ENCODE results near the gene ADAMTS2.

The ADAMTS2 gene

DNA sequence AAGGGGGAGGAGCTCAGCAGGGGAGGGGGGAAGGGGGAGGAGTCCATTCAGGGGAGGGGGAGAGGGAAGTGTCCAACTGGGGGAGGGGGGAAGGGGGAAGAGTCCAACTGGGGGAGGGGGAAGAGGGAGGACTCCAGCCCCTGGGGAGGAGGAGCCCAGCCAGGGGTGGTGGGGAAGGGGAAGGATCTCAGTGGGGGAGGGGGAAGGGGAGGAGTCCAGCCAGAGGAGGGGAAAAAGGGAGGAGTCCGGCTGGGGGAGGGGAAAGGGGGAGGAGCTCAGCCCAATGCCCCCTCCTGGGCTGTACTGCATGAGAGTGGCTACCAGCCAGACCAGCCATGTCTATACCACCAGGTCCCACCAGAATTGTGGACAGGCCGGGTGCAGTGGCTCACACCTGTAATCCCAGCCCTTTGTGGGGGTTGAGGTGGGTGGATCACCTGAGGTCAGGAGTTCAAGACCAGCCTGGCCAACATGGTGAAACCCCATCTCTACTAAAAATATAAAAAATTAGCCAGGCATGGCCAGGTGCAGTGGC, 30.6 kb upstream of the ADAMTS2 start:
- no peaks in the 10 kb centered on the region for H3K9me2 ChIP-seq (ENCODE audit: low read depth, low read length)
- no peak overlapping the region for H3K9ac ChIP-seq (ENCODE audit: low read length)
- H3K36me3 ChIP-seq (ENCODE audit: insufficient read depth, low read length), result no peaks in the 10 kb centered on the region
- H3K27me3 ChIP-seq (ENCODE audit: insufficient read depth, low read length), result peaks cover 5% of the 10 kb centered on the region; the same call in 1 of the 2 replicates
- H4K20me1 ChIP-seq (ENCODE audit: insufficient read depth, low read length), result no peaks in the 10 kb centered on the region
- no peak overlapping the region for H3K27ac ChIP-seq (ENCODE audit: low read depth, low read length, poor library complexity, severe bottlenecking)
- H3K79me2 ChIP-seq (ENCODE audit: insufficient read depth, low read length), result no peaks in the 10 kb centered on the region
- H3K9me3 ChIP-seq (ENCODE audit: low read length), result no peaks in the 10 kb centered on the region
- H3K4me1 ChIP-seq (ENCODE audit: insufficient read depth, low read length, severe bottlenecking), result no peaks in the 10 kb centered on the region
- no peak for TF ChIP-seq EZH2 (IDR thresholded peaks at IDR 0.05; ENCODE audit: borderline replicate concordance, low read length)
- TF ChIP-seq, protein P1, sequence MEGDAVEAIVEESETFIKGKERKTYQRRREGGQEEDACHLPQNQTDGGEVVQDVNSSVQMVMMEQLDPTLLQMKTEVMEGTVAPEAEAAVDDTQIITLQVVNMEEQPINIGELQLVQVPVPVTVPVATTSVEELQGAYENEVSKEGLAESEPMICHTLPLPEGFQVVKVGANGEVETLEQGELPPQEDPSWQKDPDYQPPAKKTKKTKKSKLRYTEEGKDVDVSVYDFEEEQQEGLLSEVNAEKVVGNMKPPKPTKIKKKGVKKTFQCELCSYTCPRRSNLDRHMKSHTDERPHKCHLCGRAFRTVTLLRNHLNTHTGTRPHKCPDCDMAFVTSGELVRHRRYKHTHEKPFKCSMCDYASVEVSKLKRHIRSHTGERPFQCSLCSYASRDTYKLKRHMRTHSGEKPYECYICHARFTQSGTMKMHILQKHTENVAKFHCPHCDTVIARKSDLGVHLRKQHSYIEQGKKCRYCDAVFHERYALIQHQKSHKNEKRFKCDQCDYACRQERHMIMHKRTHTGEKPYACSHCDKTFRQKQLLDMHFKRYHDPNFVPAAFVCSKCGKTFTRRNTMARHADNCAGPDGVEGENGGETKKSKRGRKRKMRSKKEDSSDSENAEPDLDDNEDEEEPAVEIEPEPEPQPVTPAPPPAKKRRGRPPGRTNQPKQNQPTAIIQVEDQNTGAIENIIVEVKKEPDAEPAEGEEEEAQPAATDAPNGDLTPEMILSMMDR (IDR thresholded peaks at IDR 0.05; ENCODE audit: low read length), result no peak
- no peak overlapping the region for H3K4me3 ChIP-seq (ENCODE audit: low read depth, low read length, poor library complexity, severe bottlenecking)
- no peak overlapping the region for H3K4me2 ChIP-seq (ENCODE audit: low read length)
- H2AFZ ChIP-seq (ENCODE audit: low read length), result no peak overlapping the region
- H3F3A ChIP-seq (ENCODE audit: insufficient read depth, low read length), result no peaks in the 10 kb centered on the region

DNA sequence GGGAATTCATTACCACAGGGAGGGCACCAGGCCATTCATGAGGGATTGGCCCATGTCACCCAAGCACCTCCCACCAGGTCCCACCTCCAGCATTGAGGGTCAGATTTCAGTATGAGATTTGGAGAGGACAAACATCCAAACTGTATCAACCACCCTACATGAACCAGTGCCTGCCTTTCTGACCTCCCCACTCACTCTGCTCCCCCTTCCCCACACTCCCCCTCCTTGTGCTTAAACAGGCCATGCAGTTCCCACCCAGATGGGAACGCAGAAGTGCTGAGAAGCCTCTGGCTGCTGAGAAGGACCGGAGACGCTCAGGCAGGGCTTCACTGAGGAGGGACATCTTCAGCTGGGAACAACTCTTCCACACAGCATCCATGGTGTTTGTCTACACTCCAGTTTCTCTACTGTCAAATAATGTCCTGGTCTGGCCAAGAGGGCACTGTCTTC, 30.0 kb upstream of the ADAMTS2 start:
- no peaks in the 10 kb centered on the region for H3K4me1 ChIP-seq (ENCODE audit: insufficient read depth, low read length, severe bottlenecking)
- no peaks in the 10 kb centered on the region for H3K36me3 ChIP-seq (ENCODE audit: insufficient read depth, low read length)
- peaks cover 5% of the 10 kb centered on the region; the same call in 1 of the 2 replicates for H3K27me3 ChIP-seq (ENCODE audit: insufficient read depth, low read length)
- H3K4me2 ChIP-seq (ENCODE audit: low read length), result no peak overlapping the region
- H3K79me2 ChIP-seq (ENCODE audit: insufficient read depth, low read length), result no peaks in the 10 kb centered on the region
- no peak overlapping the region for H3K9ac ChIP-seq (ENCODE audit: low read length)
- H3K9me2 ChIP-seq (ENCODE audit: low read depth, low read length), result no peaks in the 10 kb centered on the region
- no peaks in the 10 kb centered on the region for H3F3A ChIP-seq (ENCODE audit: insufficient read depth, low read length)
- H3K9me3 ChIP-seq (ENCODE audit: low read length), result no peaks in the 10 kb centered on the region
- no peak overlapping the region for H3K27ac ChIP-seq (ENCODE audit: low read depth, low read length, poor library complexity, severe bottlenecking)
- H3K4me3 ChIP-seq (ENCODE audit: low read depth, low read length, poor library complexity, severe bottlenecking), result no peak overlapping the region
- H2AFZ ChIP-seq (ENCODE audit: low read length), result no peak overlapping the region
- TF ChIP-seq EZH2 (IDR thresholded peaks at IDR 0.05; ENCODE audit: borderline replicate concordance, low read length), result no peak
- TF ChIP-seq, protein P1 (IDR thresholded peaks at IDR 0.05; ENCODE audit: low read length), result no peak
- no peaks in the 10 kb centered on the region for H4K20me1 ChIP-seq (ENCODE audit: insufficient read depth, low read length)

DNA sequence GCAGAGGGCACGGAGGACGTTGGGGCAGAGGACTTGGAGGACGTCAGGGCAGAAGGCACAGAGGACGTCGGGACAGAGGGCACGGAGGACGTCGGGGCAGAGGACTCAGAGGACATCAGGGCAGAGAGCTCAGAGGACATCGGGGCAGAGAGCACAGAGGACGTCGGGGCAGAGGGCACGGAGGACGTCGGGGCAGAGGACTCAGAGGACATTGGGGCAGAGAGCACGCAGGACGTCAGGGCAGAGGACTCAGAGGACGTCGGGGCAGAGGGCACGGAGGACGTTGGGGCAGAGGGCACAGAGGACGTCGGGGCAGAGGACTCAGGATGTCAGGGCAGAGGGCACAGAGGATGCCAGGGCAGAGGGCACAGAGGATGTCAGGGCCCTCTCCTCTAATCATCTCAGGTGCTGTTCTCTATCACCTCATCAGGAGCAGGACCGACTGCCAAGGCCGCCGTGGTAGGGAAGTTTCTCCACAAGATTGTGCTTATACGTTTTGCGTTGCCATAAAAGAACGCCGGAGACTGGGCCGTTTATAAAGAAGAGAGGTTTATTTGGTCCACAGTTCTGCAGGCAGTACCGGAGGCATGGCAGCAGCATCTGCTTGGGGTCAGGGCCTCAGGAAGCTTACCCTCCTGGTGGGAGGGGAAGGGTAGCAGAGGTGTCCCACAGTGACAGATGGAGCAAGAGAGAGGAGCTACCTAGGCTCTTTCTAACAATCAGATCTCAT, 29.4 kb upstream of the ADAMTS2 start:
- peaks cover 5% of the 10 kb centered on the region; the same call in 1 of the 2 replicates for H3K27me3 ChIP-seq (ENCODE audit: insufficient read depth, low read length)
- H3K4me1 ChIP-seq (ENCODE audit: insufficient read depth, low read length, severe bottlenecking), result no peaks in the 10 kb centered on the region
- TF ChIP-seq, protein P1 (IDR thresholded peaks at IDR 0.05; ENCODE audit: low read length), result no peak
- TF ChIP-seq EZH2 (IDR thresholded peaks at IDR 0.05; ENCODE audit: borderline replicate concordance, low read length), result no peak
- H3K27ac ChIP-seq (ENCODE audit: low read depth, low read length, poor library complexity, severe bottlenecking), result no peak overlapping the region
- H3K4me3 ChIP-seq (ENCODE audit: low read depth, low read length, poor library complexity, severe bottlenecking), result no peak overlapping the region
- H3F3A ChIP-seq (ENCODE audit: insufficient read depth, low read length), result no peaks in the 10 kb centered on the region
- no peaks in the 10 kb centered on the region for H3K9me3 ChIP-seq (ENCODE audit: low read length)
- no peaks in the 10 kb centered on the region for H3K9me2 ChIP-seq (ENCODE audit: low read depth, low read length)
- H3K4me2 ChIP-seq (ENCODE audit: low read length), result no peak overlapping the region
- no peaks in the 10 kb centered on the region for H3K79me2 ChIP-seq (ENCODE audit: insufficient read depth, low read length)
- H4K20me1 ChIP-seq (ENCODE audit: insufficient read depth, low read length), result no peaks in the 10 kb centered on the region
- no peak overlapping the region for H3K9ac ChIP-seq (ENCODE audit: low read length)
- no peaks in the 10 kb centered on the region for H3K36me3 ChIP-seq (ENCODE audit: insufficient read depth, low read length)
- no peak overlapping the region for H2AFZ ChIP-seq (ENCODE audit: low read length)

Measured in OCI-LY1 (cell line).